Activated naive CD4-positive, alpha-beta T cell treated with anti-CD3 and anti-CD28 coated beads, Interleukin-2, amount 10 ng/mL, durations not matched to agents 7 days and 5 days (primary cell): ENCODE data around the gene ACTRT2.
A peak's percentile ranks its signal among the peaks of the same experiment; 100 is the strongest.

Experiments
- CTCF ChIA-PET: fragments of 350-600 bp; sonication (Branson Sonifier 250); formaldehyde crosslinking; loops from one replicate; lab custom pipeline; 2021; ENCODE audit warnings: antibody characterized with exemption; lab: Charles Lee
- DNase-seq: peaks from one replicate; pipeline ENCODE4 v3.0.0-alpha.2; 2020
- H3K27ac Mint-ChIP-seq: one replicate; pipeline ENCODE4 v1.8.0; 2021; ENCODE audit warnings: mild to moderate bottlenecking, moderate library complexity, mixed read lengths
- H3K27me3 Mint-ChIP-seq: one replicate; pipeline ENCODE4 v1.8.0; 2021; ENCODE audit warnings: mild to moderate bottlenecking, mixed read lengths
- H3K36me3 Mint-ChIP-seq: one replicate; pipeline ENCODE4 v1.8.0; 2021; ENCODE audit warnings: mixed read lengths
- H3K4me1 Mint-ChIP-seq: one replicate; pipeline ENCODE4 v1.8.0; 2021; ENCODE audit warnings: mixed read lengths
- H3K4me3 Mint-ChIP-seq: one replicate; pipeline ENCODE4 v1.8.0; 2021; ENCODE audit warnings: mild to moderate bottlenecking, moderate library complexity, mixed read lengths
- H3K9me3 Mint-ChIP-seq: one replicate; pipeline ENCODE4 v1.8.0; 2021; ENCODE audit warnings: mixed read lengths

Gene ACTRT2

DNA sequence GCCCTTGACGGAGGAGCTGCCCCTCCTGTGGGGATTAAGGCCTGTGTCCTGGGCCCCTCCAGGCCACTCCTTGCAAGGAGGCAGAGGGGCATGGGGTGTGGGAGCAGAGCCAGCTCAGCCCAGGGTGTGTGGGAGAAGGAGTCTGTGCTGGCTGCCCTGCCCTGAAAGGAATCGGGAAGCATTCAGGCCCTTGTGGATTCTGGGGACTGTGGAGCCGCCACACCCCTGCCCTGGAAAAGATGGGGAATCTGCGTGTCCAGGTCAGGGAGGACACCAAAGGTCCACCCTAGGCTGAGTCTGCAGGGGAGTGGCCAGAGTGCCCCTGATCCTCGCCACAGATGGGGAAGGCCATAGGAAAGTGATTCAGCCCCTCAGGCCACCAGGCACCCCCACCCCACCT lies 31.2 kb downstream of the ACTRT2 start:
- Mint-ChIP-seq H3K9me3 (peaks cover 8% of the 10 kb centered on the region), H3K36me3 (no peaks in the 10 kb centered on the region), H3K27me3 (peaks cover 43% of the 10 kb centered on the region), H3K27ac (no peak overlapping the region), H3K4me1 (no peaks in the 10 kb centered on the region), H3K4me3 (no peak overlapping the region)
- DNase-seq, result peak; percentile 7
- CTCF ChIA-PET, result no interaction called here

DNA sequence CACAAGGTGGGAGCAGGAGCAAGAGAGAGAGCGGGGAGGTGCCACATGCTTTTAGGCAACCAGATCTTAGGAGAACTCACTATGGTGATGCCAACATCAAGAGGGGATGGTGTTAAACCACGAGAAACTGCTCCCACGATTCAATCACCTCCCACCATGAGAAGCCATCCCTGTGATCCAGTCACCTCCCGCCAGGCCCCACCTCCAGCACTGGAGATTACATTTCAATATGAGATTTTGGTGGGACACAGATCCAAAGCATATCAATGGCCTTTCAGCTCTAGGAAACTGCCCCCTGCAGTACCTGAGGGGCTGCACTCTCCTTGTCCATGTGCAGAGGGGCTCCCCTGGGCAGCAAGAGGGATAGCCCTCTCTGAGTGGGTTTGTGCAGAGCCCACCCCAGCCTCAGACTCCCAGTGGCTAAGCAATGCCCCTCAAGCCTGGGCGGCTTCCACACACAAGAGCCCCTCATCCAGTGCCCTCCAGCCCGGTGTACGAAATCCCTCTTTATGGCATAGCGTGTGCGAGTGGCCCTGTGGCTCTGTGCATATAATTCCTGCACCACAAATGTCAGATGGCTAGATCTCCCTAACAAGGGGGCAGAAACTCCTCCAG lies 32.2 kb downstream of the ACTRT2 start:
- peak; percentile 3 for DNase-seq
- Mint-ChIP-seq H3K9me3 (peaks cover 8% of the 10 kb centered on the region), H3K27me3 (peaks cover 48% of the 10 kb centered on the region), H3K4me3 (no peak overlapping the region), H3K36me3 (no peaks in the 10 kb centered on the region), H3K4me1 (no peaks in the 10 kb centered on the region), H3K27ac (no peak overlapping the region)
- CTCF ChIA-PET, result no interaction called here

DNA sequence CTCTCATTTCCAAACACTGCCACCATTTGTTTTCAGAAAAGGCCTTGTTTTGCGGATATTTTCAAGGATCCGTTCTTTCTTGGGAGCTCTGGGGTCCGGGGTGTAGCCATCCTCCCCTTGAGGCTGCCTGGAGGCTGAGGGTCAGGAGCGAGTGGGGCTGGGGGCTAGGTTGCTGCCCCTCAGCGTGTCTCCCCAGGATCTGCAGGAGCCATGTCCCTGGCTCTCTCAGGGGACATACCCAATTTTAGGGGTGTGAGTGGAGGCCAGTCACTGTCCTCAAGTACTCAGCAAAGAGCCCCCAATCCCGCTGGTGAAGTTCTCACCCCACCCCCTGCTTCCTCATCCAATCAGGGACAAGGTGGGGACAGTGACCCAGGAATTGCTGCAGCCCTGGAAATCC lies 32.7 kb downstream of the ACTRT2 start:
- no peak overlapping the region for H3K4me3 Mint-ChIP-seq
- H3K9me3 Mint-ChIP-seq, result peaks cover 8% of the 10 kb centered on the region
- no peak overlapping the region for H3K27ac Mint-ChIP-seq
- no peak for DNase-seq
- no peaks in the 10 kb centered on the region for H3K36me3 Mint-ChIP-seq
- CTCF ChIA-PET, result no interaction called here
- H3K27me3 Mint-ChIP-seq, result peaks cover 48% of the 10 kb centered on the region
- H3K4me1 Mint-ChIP-seq, result no peaks in the 10 kb centered on the region

DNA sequence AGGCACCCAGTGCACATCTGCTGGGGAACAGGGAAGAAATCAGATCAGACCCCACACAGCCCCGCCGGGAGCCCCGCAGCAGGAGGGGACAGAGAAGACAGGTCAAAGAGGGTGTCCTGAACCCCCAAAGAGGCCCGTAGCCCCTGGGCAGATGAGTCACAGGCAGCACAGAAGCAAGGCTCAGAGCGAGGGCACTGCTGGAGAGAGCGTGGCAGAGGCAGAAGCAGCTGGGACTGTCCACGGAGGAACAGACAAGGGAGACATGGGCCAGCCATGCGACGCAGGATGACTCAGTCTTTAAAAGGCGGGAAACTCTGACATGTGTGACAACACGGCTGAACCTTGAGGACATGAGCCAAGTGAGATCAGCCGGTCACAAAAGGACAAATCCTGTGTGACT lies 33.2 kb downstream of the ACTRT2 start:
- no peak overlapping the region for H3K27ac Mint-ChIP-seq
- peaks cover 43% of the 10 kb centered on the region for H3K27me3 Mint-ChIP-seq
- peaks cover 8% of the 10 kb centered on the region for H3K9me3 Mint-ChIP-seq
- no peaks in the 10 kb centered on the region for H3K36me3 Mint-ChIP-seq
- H3K4me1 Mint-ChIP-seq, result no peaks in the 10 kb centered on the region
- peak; percentile 7 for DNase-seq
- no peak overlapping the region for H3K4me3 Mint-ChIP-seq
- CTCF ChIA-PET, result no interaction called here

DNA sequence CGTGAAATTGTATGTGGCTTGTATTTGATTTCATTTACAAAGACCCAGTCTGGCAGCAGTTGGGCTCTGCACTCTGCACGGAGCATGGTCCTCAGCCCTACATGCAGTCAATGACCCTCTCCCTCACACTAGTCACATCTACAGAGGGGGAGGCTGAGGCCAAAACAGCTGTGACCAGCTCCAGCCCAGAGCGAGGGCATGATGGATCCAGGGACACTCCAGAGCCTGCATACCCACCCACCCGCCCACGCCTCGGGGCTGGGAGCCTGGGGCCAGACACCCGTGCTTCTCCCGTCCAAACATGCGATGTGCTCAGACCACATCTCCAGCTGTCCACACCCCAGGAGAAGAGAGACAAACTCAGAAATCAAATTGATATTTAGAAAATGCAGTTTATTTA lies 33.8 kb downstream of the ACTRT2 start:
- peak; percentile 2 for DNase-seq
- H3K36me3 Mint-ChIP-seq, result no peaks in the 10 kb centered on the region
- no peak overlapping the region for H3K4me3 Mint-ChIP-seq
- no peak overlapping the region for H3K27ac Mint-ChIP-seq
- CTCF ChIA-PET, result no interaction called here
- H3K4me1 Mint-ChIP-seq, result no peaks in the 10 kb centered on the region
- peaks cover 39% of the 10 kb centered on the region for H3K27me3 Mint-ChIP-seq
- H3K9me3 Mint-ChIP-seq, result peaks cover 8% of the 10 kb centered on the region

DNA sequence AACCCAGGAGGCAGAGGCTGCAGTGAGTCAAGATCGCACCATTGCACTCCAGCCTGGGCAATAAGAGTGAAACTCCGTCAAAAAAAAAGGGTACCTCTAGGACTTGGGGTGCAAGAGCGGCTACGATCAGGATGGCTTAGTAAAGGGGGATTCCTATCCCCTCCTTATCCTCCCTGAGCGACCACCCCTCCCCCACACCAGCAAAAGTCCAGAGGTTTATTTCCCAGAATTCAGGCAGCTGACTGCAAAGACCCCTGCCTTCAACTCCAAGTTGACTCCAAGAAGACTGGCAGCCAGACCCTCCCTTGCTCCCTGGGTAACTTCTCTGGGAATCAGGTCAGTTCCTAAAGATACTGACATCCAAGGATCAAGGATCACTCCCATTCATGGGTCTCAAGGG lies 35.4 kb downstream of the ACTRT2 start:
- peaks cover 42% of the 10 kb centered on the region for H3K27me3 Mint-ChIP-seq
- no peaks in the 10 kb centered on the region for H3K36me3 Mint-ChIP-seq
- DNase-seq, result peak; percentile 8
- CTCF ChIA-PET, result no interaction called here
- no peak overlapping the region for H3K4me3 Mint-ChIP-seq
- no peak overlapping the region for H3K27ac Mint-ChIP-seq
- H3K9me3 Mint-ChIP-seq, result peaks cover 8% of the 10 kb centered on the region
- H3K4me1 Mint-ChIP-seq, result no peaks in the 10 kb centered on the region

DNA sequence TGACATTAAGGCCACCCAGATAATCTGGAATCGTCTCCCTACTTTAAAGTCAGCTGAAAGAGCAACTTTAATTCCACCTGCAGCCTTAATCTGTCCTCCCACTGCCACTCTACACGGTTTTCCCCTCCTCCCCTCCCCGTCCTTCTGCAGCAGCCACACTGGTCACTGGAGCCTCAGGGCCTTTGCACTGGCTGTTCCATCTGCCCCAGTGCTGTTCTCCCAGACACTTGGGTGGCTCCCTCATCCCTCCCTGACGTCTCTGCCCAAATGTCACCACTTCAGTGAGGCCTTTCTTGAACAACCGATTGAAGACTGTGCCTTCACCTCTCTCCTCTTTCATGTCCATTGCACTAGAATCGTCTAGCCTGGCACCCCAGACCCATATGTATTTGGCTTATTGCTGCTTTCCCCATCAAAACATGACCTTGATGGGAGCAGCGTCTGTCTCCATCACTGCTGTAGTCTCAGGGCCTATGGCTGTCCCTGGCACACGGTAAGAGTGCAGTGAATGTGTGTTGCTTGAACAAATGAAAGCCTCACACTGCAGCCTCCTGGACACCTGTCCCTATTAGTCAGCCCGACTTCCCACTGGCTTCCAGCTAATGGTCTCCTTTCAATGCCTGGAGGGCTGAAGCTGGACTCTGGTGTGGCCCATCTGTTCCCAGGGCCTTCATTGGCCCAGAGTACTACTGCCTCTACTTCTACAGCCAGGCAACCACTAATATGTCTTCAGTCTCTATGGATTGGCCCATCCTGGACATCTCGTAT lies 37.2 kb downstream of the ACTRT2 start:
- Mint-ChIP-seq H3K4me3 (no peak overlapping the region), H3K4me1 (no peaks in the 10 kb centered on the region), H3K27ac (no peak overlapping the region), H3K27me3 (peaks cover 42% of the 10 kb centered on the region), H3K36me3 (no peaks in the 10 kb centered on the region), H3K9me3 (no peaks in the 10 kb centered on the region)
- DNase-seq, result peak; percentile 6
- CTCF ChIA-PET, result no interaction called here

DNA sequence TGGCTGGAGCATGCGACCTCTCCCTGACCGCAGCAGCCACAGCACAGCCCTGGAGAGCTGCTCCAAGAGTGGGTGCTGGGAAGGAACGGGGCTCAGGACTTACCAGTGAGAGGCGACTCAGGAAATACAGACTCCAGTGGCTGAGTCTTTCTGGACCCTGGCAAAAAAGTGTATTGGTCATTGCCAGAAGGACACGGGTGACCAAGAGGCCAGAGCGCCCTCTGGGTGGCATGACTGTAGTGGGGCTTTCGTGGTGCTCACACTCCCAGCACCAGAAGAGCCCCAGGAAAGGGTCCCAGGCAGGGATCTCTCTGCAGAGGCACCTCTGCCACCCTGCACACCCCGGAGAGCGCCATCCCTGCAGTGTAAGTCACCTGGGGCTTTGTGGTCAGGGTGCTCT lies 38.9 kb downstream of the ACTRT2 start:
- Mint-ChIP-seq H3K9me3 (no peaks in the 10 kb centered on the region), H3K27ac (no peak overlapping the region), H3K4me1 (no peaks in the 10 kb centered on the region), H3K27me3 (peaks cover 36% of the 10 kb centered on the region), H3K4me3 (no peak overlapping the region), H3K36me3 (no peaks in the 10 kb centered on the region)
- DNase-seq, result peak; percentile 8
- CTCF ChIA-PET, result no interaction called here

DNA sequence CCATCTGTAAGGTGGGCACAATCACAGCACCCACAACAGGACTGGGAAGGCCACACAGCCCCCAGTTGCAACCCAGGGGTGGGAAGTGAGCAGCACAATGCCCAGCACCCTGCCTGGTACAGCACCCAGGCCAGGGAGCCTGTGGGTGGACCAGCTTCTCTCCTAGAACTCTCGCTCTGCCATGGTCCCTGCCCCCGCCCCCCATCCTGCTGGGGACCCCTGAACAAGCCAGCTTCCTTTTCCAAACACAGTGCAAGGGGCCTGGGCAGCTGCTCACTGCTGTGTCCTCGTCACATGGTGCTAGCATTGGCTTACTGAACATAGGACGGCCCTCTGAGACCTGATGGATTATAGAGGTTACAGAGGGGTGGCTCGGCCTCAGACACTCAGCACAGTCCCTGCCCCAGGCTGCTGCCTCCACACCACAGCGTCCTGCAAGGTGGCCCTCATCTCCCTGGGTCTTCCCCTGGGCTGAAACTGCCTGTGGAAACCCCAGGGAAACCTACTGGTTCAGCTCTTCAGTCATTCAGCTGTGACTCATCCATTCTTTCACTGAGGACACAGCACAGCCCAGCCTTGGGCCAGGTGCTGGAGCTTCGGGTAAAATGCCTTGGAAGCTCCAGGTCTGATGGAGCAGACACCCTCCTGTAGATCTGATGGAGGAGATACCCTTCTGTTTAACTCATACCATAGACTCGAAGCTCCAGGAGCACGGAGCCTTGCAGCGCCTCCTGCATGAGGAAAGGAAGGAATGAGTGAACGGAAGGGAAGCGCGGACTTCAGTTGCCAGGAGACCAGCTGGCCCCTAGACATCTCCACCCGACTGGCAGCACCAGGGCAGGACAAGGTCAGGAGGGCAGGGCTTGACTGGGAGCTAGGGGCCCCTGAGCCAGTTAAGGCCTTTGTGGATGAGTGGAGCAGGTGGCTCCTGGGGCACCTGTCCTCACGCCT lies 39.6 kb downstream of the ACTRT2 start:
- peak; percentile 8 for DNase-seq
- CTCF ChIA-PET, result no interaction called here
- no peaks in the 10 kb centered on the region for H3K9me3 Mint-ChIP-seq
- no peak overlapping the region for H3K27ac Mint-ChIP-seq
- peaks cover 44% of the 10 kb centered on the region for H3K27me3 Mint-ChIP-seq
- no peaks in the 10 kb centered on the region for H3K36me3 Mint-ChIP-seq
- no peaks in the 10 kb centered on the region for H3K4me1 Mint-ChIP-seq
- H3K4me3 Mint-ChIP-seq, result no peak overlapping the region

DNA sequence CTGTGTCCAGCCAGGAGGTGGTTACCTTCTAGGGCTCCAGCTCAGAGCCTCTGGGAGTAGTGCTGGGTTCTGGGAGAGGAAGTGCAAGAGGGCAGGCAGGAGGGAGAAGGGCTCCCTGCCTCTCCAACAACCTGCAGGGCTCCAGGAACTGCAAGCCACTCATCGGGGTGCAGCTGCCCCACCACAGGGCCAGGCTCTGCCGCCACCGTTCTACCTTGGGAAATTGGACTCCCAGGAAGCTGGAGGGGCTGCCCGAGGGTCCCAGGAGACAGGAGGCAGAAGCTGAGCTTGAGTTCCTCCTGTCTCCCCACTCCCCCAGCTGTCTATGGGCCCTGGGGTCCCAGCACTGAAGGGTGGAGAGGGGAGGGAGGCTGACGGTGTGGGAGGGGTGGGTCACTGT lies 40.3 kb downstream of the ACTRT2 start:
- peak; percentile 10 for DNase-seq
- Mint-ChIP-seq H3K4me1 (no peaks in the 10 kb centered on the region), H3K36me3 (no peaks in the 10 kb centered on the region), H3K4me3 (no peak overlapping the region), H3K27me3 (peaks cover 50% of the 10 kb centered on the region), H3K9me3 (no peaks in the 10 kb centered on the region), H3K27ac (no peak overlapping the region)
- CTCF ChIA-PET, result no interaction called here

DNA sequence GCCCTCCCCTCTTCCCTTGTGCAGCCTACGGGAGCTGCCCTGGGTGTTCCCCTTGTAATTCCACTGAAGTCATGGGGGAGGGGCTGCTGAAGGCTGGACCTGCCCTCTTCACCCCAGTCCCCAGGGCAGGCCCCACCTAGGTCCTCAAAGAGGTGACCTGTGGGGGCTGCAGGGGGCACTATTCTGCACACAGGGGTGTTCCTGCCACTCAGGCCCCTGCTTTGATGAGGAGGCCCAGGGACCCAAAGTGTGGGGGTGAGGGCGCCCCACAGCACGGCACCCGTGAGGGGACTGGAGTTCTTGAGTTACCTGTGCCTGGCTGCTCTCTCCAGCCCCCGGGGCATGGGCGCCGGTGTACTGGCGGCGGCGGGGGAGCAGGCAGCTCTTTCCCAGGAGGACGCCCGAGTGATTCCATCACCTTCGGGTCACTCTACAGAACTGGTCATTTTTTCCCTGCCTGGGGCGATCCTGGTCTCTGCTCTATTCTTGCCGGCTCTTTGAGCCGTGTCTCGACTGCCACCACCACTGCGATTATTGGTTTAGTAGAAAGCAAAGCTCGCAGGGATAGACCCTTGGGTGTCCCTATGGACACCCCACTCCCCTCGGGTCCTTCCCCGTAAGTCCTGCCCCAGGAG lies 40.8 kb downstream of the ACTRT2 start:
- H3K27ac Mint-ChIP-seq, result no peak overlapping the region
- H3K9me3 Mint-ChIP-seq, result no peaks in the 10 kb centered on the region
- no peaks in the 10 kb centered on the region for H3K4me1 Mint-ChIP-seq
- H3K4me3 Mint-ChIP-seq, result no peak overlapping the region
- peak; percentile 17 for DNase-seq
- H3K36me3 Mint-ChIP-seq, result no peaks in the 10 kb centered on the region
- CTCF ChIA-PET, result no interaction called here
- H3K27me3 Mint-ChIP-seq, result peaks cover 50% of the 10 kb centered on the region

DNA sequence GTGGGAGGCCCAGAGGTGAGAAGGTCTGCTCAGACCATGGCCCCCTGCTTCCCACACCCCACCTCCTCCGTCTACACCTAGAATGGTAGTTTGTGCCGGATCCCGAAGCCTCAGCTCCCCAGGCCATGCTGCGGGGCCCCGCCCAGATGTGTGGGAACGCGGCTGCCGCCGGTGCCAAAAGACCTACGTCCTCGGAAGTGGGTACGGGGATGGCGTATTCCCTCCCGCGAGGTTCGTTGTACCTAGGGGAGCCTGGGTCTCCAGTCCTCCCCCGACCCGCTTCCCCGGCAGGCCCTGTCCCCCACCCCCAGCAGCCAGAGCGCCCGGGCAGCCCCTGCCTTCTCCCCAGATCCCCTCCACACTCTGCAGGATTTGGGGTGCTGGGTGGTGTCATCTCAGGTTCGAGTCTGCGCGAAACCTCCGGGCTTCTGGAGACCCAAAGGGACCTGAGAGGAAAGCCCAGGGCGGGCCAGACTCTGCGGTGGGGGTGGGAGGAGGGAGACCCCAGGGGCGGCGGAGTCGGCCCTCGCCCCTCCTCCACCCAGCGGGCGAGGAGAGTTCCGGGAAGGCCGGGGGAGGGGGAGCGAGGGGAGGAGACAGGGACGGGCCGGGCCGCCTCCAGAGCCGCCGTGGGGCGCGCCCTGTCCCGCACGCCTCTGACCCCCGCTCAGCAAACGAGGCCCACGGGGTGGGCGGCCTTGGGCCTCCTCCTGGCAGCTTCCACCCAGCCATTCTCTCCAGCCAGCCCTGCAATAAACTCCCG lies 41.5 kb downstream of the ACTRT2 start:
- Mint-ChIP-seq H3K36me3 (no peaks in the 10 kb centered on the region), H3K9me3 (no peaks in the 10 kb centered on the region), H3K4me1 (no peaks in the 10 kb centered on the region), H3K27ac (no peak overlapping the region), H3K27me3 (peaks cover 57% of the 10 kb centered on the region), H3K4me3 (no peak overlapping the region)
- DNase-seq, result peak; percentile 8
- CTCF ChIA-PET, result no interaction called here

DNA sequence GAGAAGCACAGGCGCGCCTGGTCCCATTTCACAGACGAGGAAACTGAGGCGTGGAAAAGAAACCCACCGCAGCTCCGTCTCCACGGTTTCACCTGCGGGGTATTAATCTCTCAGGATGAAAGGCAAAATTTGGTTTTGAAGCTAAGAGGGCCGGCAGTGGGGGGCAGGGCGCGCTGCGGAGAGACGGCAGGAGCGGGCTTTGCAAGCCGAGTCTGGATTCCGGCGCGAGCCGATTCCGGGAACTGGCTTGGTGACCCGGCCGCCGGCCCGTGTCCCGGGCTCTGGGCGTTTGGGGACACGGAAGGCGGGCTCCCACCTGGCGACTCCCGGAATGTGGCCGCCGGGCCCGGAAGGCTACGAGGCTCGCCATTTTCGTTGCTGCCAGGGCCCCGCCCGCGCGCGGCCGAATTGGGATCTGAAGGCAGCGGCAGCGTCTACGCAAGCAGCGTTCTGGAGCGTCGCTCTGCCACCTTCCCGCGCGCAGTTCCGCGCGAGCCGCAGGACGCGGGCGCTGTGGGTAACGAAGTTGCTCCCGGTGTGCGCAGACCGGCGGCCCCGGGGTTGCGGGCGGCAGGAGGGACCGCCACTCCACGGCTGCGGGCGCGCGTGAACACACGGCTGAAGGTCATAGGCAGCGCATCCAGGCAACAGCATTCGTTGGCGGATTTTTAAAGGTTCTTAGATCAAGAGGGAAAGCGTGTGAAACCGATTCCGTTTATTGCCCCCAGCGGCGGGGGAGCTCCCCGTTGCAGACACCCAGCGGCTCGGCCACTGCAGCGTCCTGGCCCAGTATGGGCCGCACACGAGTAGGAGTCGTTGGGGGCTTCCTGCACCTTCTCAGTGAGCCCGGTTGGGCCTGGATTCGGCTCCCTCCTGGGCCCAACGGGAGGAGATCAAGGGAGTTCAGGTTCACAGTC lies 42.4 kb downstream of the ACTRT2 start:
- no peaks in the 10 kb centered on the region for H3K4me1 Mint-ChIP-seq
- peaks cover 60% of the 10 kb centered on the region for H3K27me3 Mint-ChIP-seq
- no peaks in the 10 kb centered on the region for H3K9me3 Mint-ChIP-seq
- no peaks in the 10 kb centered on the region for H3K36me3 Mint-ChIP-seq
- no peak overlapping the region for H3K4me3 Mint-ChIP-seq
- no peak overlapping the region for H3K27ac Mint-ChIP-seq
- CTCF ChIA-PET, result no interaction called here
- peak; percentile 16 for DNase-seq
